Prostate gland (tissue), 2 donors: Measurements from ENCODE around the gene NT5DC4. TPM values are rescaled to one million over a fixed set of nuclear protein-coding genes. Genes with fewer than 3 reads are reported as not detected.

ENCODE experiments used
- DNase-seq: peaks from one replicate; pipeline ENCODE4 v3.0.0-alpha.2; 2019; ENCODE audit warnings: low spot score
- H3K27ac ChIP-seq, 2 donors: fragments of 200-600 bp; sonication (generic); 2 replicates each; pipeline ENCODE4 v1.5.1; 2017 to 2019
- H3K27me3 ChIP-seq: fragments of 200-600 bp; sonication (generic); replicated peaks from 2 replicates; pipeline ENCODE4 v1.5.1; 2019; ENCODE audit not compliant: insufficient read depth
- H3K36me3 ChIP-seq, 2 donors: fragments of 200-600 bp; sonication (generic); 1 replicate in 1 of 2; 2 replicates in 1 of 2; pipeline versions ENCODE4 v1.5.1 to v1.8.1; 2017 to 2019
- H3K4me1 ChIP-seq: fragments of 200-600 bp; sonication (generic); replicated peaks from 2 replicates; pipeline ENCODE4 v1.5.1; 2019
- H3K4me3 ChIP-seq, 2 donors: fragments of 200-600 bp; sonication (generic); 2 replicates each; pipeline ENCODE4 v1.5.1; 2017 to 2019
- H3K9me3 ChIP-seq: fragments of 200-600 bp; sonication (generic); 2 replicates; pipeline ENCODE4 v1.5.1; 2017
- POLR2A ChIP-seq: fragments of 450-650 bp; IDR thresholded peaks from one replicate; pipeline ENCODE4 v1.6.1; 2016; ENCODE audit warnings: antibody characterized with exemption, mild to moderate bottlenecking
- POLR2AphosphoS5 ChIP-seq: sonication (generic); formaldehyde crosslinking; IDR thresholded peaks from one replicate; pipeline ENCODE4 v1.6.1; 2017; ENCODE audit warnings: antibody characterized with exemption
- WGBS: methylation state at CpG from one replicate; pipeline ENCODE4 v1.1.5; 2018; 5-methylcytosine and 5-hydroxymethylcytosine counted together
- intact Hi-C: fragments of 100-400 bp; cut with DNase I; formaldehyde crosslinking; loops from one replicate; pipeline ENCODE4 v1.14.2; 2022
- total RNA-seq, 2 donors: library from RNA; depleted of rRNA; stranded (reverse); fragments of >200 nt; gene quantifications; one replicate each; pipeline ENCODE4 v1.1.0, GENCODE V29; 2016
- TF ChIP-seq, protein P1 (sequence below), 4 experiments: fragments of 200-600 bp in 2 of 4; fragments of 450-650 bp in 2 of 4; sonication (generic) in 2 of 4; IDR thresholded peaks; 1 replicate in 3 of 4; 2 replicates in 1 of 4; pipeline ENCODE4 v1.5.1; 2016 to 2019; ENCODE audit warnings: antibody characterized with exemption in 4 of 4, mild to moderate bottlenecking in 2 of 4, moderate library complexity in 2 of 4

Gene NT5DC4
- total RNA-seq, 2 donors from 2014 or later: 0.23 TPM; not detected in 1

DNA sequence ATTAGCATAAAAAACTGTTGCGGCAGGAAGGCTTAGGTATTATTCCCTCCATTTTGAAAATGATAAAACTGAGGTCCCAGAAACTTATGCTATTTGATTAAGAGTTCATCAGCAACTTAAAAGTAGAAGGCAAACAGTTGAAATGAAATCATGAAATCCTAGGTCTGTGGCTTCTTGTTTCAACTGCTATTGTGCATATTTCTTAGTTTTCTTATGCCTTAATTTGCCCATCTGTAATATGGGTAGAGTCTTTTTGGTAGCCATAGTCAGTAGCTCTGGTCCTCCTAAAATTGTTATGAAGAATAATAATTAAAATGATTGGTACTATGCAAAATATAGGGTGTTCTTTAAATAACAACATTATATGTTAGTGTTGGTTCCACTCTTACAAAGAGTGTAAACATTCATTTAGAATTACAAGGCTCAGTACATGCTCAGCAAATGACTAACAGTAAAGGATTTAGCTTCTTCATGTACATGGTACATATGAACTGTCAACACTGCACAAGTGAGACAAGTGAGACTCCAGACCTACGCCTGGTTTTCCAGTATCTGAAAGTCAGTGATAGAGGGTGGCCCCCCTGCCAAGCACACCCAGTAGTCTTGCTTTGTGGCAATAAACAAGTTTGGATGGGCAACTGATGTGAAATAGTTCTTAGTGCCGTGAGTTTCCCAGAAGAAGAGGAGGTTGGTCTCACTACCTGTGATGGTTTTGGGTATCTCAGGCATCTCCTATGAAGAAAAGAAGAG, 53.9 kb downstream of the NT5DC4 start:
- Histone ChIP-seq H3K9me3 (no peaks in the 10 kb centered on the region), H3K36me3 (no peaks in the 10 kb centered on the region), H3K27ac (no peak overlapping the region), H3K27me3 (no peaks in the 10 kb centered on the region), H3K4me1 (no peaks in the 10 kb centered on the region), H3K4me3 (no peak overlapping the region)
- no peak for TF ChIP-seq POLR2AphosphoS5
- no peak for TF ChIP-seq POLR2A
- TF ChIP-seq, protein P1, sequence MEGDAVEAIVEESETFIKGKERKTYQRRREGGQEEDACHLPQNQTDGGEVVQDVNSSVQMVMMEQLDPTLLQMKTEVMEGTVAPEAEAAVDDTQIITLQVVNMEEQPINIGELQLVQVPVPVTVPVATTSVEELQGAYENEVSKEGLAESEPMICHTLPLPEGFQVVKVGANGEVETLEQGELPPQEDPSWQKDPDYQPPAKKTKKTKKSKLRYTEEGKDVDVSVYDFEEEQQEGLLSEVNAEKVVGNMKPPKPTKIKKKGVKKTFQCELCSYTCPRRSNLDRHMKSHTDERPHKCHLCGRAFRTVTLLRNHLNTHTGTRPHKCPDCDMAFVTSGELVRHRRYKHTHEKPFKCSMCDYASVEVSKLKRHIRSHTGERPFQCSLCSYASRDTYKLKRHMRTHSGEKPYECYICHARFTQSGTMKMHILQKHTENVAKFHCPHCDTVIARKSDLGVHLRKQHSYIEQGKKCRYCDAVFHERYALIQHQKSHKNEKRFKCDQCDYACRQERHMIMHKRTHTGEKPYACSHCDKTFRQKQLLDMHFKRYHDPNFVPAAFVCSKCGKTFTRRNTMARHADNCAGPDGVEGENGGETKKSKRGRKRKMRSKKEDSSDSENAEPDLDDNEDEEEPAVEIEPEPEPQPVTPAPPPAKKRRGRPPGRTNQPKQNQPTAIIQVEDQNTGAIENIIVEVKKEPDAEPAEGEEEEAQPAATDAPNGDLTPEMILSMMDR (IDR thresholded peaks at IDR 0.05): no peak
- DNase-seq: no peak
- WGBS: 94% methylated on average over 3 of the region's 3 CpGs
- intact Hi-C loops: no loop called here

DNA sequence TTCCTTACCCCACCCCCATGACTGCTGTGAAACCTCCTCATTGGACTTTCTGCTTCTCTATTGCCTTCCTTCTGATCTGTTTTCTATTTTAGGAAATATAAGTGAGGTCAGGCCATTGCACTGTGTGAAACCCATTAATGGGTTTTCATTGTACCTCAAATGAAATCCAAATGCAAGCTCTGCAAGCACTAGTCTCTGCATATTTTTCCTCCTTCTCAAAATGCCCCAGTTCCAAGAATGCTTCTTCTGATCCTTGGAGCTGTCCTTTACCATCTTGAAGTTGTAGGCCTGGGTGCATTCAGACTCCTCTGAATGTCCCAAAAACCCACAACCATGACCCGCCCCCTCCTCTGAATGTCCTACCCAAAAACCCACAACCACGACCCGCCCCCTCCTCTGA, 55.3 kb downstream of the NT5DC4 start:
- WGBS: 73% methylated on average over 3 of the region's 3 CpGs

DNA sequence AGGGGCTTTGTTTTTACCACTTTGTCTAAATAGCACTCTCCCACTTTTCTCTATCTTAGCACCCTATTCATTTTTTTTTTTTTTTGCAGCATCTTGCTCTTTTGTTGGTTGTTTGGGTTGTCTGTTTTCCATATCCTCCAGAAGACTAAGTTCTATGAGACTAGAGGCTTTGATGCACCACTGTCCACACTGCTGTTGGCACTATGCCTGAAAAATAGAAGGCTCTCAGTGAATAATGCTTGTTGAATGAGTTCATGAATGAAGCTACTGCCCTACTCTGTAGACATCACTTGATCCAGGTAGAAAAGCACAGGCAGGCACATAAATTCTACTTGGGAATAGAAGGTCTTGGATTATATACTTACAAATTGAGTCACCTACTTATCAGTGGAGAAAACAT, 56.2 kb downstream of the NT5DC4 start:
- DNase-seq: no peak
- H3K27me3 ChIP-seq: no peaks in the 10 kb centered on the region
- TF ChIP-seq POLR2AphosphoS5 (no peak), POLR2A (no peak)
- no peak overlapping the region for H3K4me3 ChIP-seq
- intact Hi-C loops: no loop called here
- H3K27ac ChIP-seq: no peak overlapping the region
- no peaks in the 10 kb centered on the region for H3K36me3 ChIP-seq
- H3K9me3 ChIP-seq: no peaks in the 10 kb centered on the region
- H3K4me1 ChIP-seq: no peaks in the 10 kb centered on the region

More for the DNA sequence above, 55.3 kb downstream of the NT5DC4 start:
- no peak overlapping the region for H3K4me3 ChIP-seq
- DNase-seq: no peak
- no peaks in the 10 kb centered on the region for H3K9me3 ChIP-seq
- TF ChIP-seq, protein P1 (IDR thresholded peaks at IDR 0.05): no peak
- TF ChIP-seq POLR2AphosphoS5: no peak
- TF ChIP-seq POLR2A: no peak
- no peak overlapping the region for H3K27ac ChIP-seq
- intact Hi-C loops: no loop called here
- H3K27me3 ChIP-seq: no peaks in the 10 kb centered on the region
- no peaks in the 10 kb centered on the region for H3K36me3 ChIP-seq
- no peaks in the 10 kb centered on the region for H3K4me1 ChIP-seq

DNA sequence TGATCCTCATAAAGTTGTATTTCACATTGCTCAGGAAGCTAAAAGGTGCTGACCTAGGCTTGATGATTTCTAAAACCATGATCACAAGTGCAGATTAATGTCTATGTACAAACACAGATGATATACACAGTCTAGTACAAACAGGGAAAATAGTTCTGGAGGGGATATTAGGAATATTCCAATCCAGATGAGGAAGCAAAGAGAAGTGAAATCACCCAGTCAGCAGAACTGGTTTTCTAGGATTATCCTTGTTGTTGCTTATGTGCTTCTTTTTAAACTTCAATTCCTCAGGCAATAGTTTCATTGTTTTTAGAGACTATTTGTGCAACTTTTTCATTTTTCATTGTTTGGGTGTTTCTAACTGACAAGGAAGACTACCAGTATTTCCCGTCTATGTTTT, 58.8 kb downstream of the NT5DC4 start:
- no peak overlapping the region for H3K4me3 ChIP-seq
- intact Hi-C loops: no loop called here
- WGBS: 91% methylated on average over 1 of the region's 1 CpG
- no peaks in the 10 kb centered on the region for H3K36me3 ChIP-seq
- TF ChIP-seq POLR2AphosphoS5 (no peak), POLR2A (no peak)
- TF ChIP-seq, protein P1 (IDR thresholded peaks at IDR 0.05): no peak
- no peak for DNase-seq
- no peaks in the 10 kb centered on the region for H3K4me1 ChIP-seq
- H3K27ac ChIP-seq: no peak overlapping the region
- H3K27me3 ChIP-seq: no peaks in the 10 kb centered on the region
- H3K9me3 ChIP-seq: no peaks in the 10 kb centered on the region

DNA sequence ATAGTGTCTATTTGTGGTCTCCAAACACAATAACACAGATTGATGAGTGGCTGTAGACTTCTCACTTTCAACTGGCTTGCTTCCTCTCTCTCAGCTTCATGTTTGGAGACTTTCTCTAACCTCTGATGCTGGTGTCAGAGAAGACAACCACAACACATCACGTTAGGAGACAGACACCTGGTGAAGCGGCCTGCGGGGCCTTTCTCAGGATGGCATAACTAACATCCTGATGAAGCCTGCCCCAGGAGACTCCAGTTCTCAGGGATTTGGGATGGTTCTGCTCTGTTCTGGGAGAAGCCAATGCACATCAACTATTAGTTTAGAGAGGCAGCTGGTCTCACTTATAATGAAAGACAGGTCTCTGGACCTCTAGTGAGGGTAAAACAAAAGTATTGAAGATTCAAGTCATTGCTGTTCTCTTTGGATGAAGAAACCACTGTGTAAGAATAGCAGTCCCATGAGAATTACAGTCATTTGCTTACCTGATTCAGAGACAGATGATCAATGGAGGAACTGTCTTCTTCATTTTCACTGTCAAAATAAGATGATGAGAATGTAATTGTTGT, 61.5 kb downstream of the NT5DC4 start:
- Histone ChIP-seq H3K4me1 (no peaks in the 10 kb centered on the region), H3K9me3 (no peaks in the 10 kb centered on the region), H3K4me3 (no peak overlapping the region), H3K27me3 (no peaks in the 10 kb centered on the region), H3K27ac (no peak overlapping the region), H3K36me3 (no peaks in the 10 kb centered on the region)
- DNase-seq: no peak
- TF ChIP-seq, protein P1 (IDR thresholded peaks at IDR 0.05): no peak
- TF ChIP-seq POLR2AphosphoS5: no peak
- TF ChIP-seq POLR2A: no peak
- 90% methylated on average over 3 of the region's 3 CpGs for WGBS
- intact Hi-C loops: no loop called here
